ENCODE results near the gene CAMTA1.
"Not testable (repeated sequence)": the region's sequence is repeated elsewhere in the genome, so short reads cannot be mapped to it uniquely, and the experiment has no call there.

Gene CAMTA1

GRCh38 chr1:6918186-6918924 lies 133.1 kb downstream of the CAMTA1 start:
- TF ChIP-seq CTCF (IDR thresholded peaks at IDR 0.05; ENCODE audit: insufficient read depth, missing control alignments), result no peak
- DNase-seq (ENCODE audit: insufficient read length, low spot score) (no peak), FAIRE-seq (no peak)

DNA sequence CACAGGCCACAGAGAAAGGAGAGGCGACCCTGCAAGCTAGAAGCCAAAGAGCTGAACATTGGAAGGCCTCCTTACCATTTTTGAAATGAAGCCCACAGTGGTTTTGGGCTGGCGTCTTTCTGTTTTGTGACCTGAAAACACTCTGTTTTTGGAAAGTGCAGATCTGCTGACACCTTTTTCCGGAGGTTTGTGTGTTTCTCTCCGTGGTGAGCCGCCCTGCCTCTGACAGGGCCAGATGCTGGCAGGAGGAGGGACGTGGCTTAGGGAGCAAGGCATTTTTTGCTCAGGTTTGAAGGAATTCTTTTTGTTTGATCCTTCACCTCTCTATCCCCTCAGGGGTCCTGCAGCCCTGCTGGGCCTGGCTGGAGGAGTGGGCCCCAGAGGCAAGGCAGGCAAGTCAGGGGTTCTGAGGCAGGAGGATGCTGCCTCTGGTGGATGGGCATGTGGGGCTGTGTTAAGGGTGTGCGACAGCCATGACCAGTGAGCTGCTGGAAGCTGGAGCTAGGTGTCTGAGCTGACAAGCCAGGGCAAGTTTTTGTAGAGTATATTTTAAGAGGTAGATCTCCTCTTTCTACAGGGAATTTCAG lies 133.8 kb downstream of the CAMTA1 start:
- FAIRE-seq (no peak), DNase-seq (ENCODE audit: insufficient read length, low spot score) (no peak)
- TF ChIP-seq CTCF (IDR thresholded peaks at IDR 0.05; ENCODE audit: insufficient read depth, missing control alignments), result no peak

DNA sequence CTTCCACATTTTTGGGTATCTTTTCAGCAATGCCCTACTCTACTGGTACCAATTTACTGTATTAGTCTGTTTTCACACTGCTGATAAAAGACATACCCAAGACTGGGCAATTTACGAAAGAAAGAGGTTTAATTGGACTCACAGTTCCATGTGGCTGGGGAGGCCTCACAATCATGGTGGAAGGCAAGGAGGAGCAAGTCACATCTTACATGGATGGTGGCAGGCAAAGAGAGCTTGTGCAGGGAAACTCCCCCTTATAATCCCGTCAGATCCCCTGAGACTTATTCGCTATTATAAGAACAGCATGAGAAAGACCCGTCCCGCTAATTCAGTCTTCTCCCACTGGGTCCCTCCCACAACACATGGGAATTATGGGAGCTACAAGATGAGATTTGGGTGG lies 136.3 kb downstream of the CAMTA1 start:
- not testable (repeated sequence) for DNase-seq (ENCODE audit: insufficient read length, low spot score); FAIRE-seq

GRCh38 chr1:6922096-6922931 lies 137.1 kb downstream of the CAMTA1 start:
- DNase-seq (ENCODE audit: insufficient read length, low spot score) (no peak), FAIRE-seq (no peak)
- no peak for TF ChIP-seq CTCF (IDR thresholded peaks at IDR 0.05; ENCODE audit: insufficient read depth, missing control alignments)

- TF ChIP-seq CTCF (IDR thresholded peaks at IDR 0.05; ENCODE audit: insufficient read depth, missing control alignments), result no peak
- no peak for DNase-seq (ENCODE audit: insufficient read length, low spot score)
- FAIRE-seq, result no peak
Measured at GRCh38 chr1:6923012-6923411, 137.8 kb downstream of the CAMTA1 start.

DNA sequence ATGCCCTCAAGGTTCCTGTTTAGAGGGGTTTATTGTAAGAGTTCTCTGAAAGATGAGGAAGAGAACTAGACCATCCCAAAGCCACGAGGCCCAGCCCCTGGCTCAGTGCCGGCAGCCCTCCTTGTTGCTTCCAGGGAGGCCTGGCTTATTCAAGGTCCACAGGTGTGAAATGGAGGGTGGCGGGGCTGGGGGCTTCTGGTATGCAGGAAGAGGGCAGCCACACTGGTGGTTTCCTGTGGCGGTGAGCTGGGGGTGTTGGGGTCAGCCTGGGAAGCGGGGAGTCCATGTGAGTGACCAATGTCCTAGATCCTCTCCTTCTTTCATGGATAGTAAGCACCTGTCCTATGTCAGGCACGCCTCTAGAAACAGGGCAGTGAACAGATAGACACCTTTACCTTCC lies 138.2 kb downstream of the CAMTA1 start:
- DNase-seq (ENCODE audit: insufficient read length, low spot score) (no peak), FAIRE-seq (no peak)
- no peak for TF ChIP-seq CTCF (IDR thresholded peaks at IDR 0.05; ENCODE audit: insufficient read depth, missing control alignments)

DNA sequence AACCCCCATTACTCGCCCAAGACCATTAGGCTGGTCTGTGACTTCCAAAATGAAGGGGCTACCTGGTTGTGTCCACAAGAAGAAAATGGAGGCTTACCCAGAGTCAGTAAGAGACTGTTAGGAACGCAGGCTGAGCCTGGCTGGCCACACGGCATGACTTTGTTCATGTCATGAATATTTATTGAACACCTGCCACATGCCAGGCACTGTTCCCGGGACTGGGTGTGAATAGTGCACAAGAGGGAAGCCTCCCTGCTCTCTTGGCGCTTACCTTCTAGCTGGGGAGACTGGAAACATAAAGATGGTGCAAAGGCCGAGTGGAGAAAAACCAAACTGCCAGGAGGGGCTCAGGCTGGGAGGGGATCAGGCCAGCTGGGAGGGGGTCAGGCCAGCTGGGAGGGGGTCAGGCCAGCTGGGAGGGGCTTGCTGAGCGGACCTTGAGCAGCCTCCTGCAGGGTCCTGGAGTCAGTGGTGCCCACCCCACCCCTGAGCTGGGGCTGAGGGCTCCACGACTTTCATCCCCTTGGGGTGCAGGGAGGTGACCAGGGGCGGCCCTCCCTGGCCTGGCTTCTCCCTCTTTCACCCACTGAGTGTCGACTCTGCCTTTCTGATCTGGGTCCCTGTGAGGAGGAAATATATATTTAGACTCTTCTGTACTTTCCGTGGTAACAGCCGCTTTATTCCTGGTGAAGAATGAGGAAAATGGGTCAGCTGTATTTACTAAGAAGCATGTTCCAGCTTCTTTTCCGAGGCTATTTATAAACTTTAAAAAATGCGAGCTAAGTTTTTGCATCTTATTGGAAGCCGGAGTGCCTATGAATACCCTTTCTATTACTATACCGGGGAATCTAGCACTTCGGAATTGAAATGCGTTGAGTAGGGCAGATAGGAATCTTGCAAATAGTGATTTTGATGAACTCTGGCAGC lies 139.0 kb downstream of the CAMTA1 start:
- DNase-seq (ENCODE audit: insufficient read length, low spot score), result no peak
- TF ChIP-seq CTCF (IDR thresholded peaks at IDR 0.05; ENCODE audit: insufficient read depth, missing control alignments), result no peak
- FAIRE-seq, result no peak
